ENCODE data around the gene ACSS3. TPM values are rescaled to one million over a fixed set of nuclear protein-coding genes. Genes with fewer than 3 reads are reported as not detected.

ACSS3 gene
- total RNA-seq, 1 donor from 2014 or later, result not detected

Other genes with a start within 250 kb of the ACSS3 start
- gene LIN7A, start 140.1 kb upstream of the ACSS3 start, total RNA-seq, result 0.48 and 0.68 TPM in 2 replicates